ENCODE results near the gene SLC9B1.
"Not testable (repeated sequence)": the region's sequence is repeated elsewhere in the genome, so short reads cannot be mapped to it uniquely, and the experiment has no call there.

Gene SLC9B1

DNA sequence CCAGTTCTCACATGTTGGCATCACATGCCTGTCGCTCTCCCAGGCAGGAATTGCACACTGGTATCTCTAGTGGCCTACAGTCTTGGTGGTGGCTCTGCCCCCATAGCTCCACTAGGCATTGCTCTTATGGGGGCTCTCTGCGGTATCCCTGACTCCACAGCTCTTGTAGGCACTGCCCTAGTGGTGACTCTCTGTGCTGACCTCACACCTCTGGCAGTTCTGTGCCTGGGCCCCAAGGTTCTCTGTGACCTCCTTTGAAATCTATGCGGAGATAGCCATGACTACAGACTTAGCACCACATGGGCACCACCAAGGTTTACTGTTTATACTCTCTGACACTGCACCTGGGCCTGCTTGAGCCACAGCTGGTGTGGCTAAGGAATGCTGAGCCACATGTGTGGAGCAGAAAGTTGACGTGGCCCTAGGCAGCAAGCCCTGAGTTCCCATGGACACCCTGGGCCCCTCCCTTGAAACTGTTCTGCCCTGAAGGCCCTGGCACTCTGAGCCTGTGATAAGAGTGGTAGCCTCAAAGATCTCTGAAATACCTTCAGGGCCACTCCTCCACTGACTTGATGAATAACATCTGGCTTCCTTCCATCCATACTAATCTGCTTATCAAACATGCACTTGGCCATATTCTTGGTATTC, 8.0 kb downstream of the SLC9B1 start:
- no peak for DNase-seq

DNA sequence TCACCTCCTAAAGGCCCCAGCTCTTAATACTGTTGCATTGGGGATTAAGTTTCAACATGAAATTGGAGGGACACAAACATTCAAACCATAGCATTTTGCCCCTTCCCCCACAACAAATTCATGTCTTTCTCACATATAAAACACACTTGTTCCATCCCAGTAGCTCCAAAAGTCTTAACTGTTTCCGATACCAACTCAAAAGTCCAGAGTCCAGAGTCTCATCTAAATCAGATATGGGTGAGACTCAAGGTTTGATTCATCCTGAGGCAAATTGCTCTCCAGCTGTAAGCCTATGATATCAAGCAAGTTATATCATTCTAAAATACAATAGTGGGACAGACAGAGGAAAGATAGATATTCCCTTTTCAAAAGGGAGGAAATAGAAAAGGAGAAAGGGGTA, 8.7 kb downstream of the SLC9B1 start:
- DNase-seq, result no peak

DNA sequence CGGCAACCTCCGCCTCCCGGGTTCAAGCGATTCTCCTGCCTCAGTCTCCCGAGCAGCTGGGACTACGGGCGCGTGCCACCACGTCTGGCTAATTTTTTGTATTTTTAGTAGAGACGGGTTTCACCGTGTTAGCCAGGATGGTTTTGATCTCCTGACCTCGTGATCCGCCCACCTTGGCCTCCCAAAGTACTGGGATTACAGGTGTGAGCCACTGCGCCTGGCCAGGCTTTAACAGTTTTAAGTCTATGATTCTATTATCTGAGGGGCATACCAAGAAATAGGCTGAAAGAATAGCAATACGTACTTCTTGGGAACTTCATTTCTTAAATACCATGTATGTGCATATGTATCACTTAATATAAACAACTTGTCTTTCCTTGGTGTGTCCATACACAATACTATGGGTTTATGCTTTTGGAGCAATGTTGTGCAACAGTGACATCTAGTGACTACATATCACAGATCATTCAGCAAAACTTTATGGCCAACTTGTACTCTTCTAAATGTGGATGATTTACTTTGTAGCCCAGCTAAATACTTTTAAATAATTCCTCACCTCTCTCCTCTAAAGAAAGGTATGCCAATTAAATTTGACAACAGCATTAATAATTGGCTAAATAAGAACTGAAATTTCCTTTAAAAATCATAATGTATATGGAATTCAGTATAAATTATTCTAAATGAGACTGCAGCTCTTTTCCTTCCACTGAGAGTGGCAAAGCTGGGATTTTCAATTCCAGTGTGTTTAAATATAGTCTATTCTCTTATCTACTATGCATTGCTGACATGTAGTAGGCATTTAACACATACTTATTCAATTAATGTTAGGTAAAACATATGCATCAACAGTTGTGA, 10.4 kb downstream of the SLC9B1 start:
- DNase-seq, result peak in 1 of 2 donors; percentile 50

DNA sequence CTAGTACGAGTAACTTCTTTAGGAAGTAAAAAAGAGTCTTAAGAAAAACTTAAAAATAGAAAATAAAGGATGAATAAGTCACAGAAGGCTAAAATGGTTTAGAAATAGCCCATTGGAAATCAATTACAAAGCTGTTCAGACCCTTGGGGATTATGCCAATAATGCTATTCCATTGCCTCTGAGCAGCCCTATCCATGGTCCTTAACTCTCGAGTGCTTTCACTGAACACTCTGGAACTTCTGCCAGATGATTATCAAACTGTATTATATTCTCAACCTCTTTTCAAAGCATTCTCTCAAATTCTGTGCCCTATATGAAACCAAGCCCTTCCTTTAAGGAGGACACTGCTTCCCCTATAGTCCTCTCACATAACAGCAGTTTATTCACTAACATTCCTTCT, 17.0 kb downstream of the SLC9B1 start:
- DNase-seq, result no peak

- DNase-seq, result no peak
Observed at GRCh38 chr4:102994803-102995202, 24.7 kb downstream of the SLC9B1 start.

DNA sequence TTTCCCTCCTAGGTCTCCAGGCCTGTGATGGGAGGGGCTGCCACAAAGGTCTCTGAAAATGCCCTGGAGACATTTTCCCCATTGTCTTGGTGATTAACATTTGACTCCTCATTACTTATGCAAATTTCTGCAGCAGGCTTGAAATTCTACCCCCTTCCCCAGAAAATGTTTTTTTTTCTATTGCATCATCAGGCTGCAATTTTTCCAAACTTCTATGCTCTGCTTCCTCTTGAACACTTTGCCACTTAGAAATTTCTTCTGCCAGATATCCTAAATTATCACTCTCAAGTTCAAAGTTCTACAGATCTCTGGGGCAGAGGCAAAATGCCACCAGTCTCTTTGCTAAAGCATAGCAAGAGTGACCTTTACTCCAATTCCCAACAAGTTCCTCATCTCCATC, 25.5 kb downstream of the SLC9B1 start:
- DNase-seq, result not testable (repeated sequence)

GRCh38 chr4:102988429-102989020, 31.0 kb downstream of the SLC9B1 start:
- no peak for DNase-seq

DNA sequence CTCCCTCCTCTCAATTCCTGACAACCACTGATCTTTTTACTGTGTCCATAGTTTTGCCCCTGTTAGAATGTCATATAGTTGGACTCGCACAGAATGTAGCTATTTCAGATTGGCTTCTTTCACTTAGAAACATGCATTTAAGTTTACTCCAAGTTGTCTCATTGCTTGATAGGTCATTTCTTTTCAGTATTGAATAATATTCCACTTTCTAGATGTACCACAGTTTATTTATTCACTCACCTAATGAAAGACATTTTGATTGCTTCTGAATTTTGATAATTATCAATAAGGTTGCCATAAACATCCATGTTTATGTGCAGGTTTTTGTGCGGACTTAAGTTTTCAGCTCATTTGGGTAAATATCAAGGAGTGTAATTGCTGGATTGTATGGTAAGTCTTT, 38.5 kb downstream of the SLC9B1 start:
- no peak for DNase-seq

GRCh38 chr4:102961813-102962212, 57.7 kb downstream of the SLC9B1 start:
- not testable (repeated sequence) for DNase-seq

- no peak for DNase-seq
Observed at GRCh38 chr4:102959496-102959895, 60.0 kb downstream of the SLC9B1 start.

DNA sequence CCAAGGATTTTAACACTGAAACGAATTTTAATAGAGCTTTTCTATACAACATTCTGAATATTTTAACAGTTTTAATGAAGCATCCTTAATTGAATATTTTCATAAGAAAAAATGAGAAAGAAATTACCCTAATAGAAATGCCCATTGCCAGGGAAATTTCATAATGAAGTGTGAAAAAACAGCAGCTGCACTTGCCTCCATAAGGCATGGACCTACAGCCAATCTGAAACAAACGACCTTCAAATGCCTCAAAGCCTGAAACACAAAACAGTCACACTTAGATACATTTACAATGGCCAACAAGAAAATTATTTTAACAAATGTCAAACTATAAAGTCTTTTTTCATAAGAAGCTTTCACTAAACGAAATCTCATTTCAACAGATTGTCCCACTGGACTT, 74.4 kb downstream of the SLC9B1 start:
- DNase-seq, result no peak

- DNase-seq, result not testable (repeated sequence)
Observed at GRCh38 chr4:102938063-102938462, 81.4 kb downstream of the SLC9B1 start.

DNA sequence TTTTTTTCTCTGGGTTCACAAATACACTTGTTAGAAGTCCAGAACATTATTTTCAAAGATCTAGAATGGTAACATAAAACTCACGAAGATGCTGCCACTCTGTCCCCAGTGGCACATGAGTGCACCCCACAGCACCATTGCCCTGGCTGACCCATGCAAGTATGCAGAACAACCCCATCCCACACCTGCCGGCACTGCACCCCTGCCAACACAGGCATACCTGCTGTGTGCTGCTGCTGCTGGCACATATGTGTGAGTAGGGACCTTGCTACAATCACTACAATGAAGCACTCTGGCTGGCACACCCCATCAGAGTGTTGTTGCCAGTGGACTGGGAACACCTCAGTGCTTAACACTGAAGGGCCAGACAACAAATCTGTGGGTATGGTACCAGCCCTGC, 83.8 kb downstream of the SLC9B1 start:
- no peak for DNase-seq

DNA sequence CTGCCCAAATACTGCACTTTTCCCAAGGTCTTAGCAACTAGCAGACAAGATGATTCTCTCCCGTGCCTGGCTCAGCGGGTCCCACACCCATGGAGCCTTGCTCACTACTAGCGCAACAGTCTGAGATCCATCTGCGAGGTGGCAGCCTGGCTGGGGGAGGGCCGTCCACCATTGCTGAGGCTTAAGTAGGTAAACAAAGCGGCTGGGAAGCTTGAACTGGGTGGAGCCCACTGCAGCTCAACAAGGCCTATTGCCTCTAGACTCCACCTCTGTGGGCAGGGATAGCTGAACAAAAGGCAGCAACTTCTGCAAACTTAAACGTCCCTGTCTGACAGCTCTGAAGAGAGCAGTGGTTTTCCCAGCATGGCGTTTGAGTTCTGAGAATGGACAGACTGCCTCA, 99.8 kb downstream of the SLC9B1 start:
- not testable (repeated sequence) for DNase-seq

GRCh38 chr4:102918859-102919258, 100.6 kb downstream of the SLC9B1 start:
- DNase-seq, result no peak

GRCh38 chr4:102901804-102902203, 117.7 kb downstream of the SLC9B1 start:
- no peak for DNase-seq

- not testable (repeated sequence) for DNase-seq
Observed at GRCh38 chr4:102897610-102898009, 121.9 kb downstream of the SLC9B1 start.

DNA sequence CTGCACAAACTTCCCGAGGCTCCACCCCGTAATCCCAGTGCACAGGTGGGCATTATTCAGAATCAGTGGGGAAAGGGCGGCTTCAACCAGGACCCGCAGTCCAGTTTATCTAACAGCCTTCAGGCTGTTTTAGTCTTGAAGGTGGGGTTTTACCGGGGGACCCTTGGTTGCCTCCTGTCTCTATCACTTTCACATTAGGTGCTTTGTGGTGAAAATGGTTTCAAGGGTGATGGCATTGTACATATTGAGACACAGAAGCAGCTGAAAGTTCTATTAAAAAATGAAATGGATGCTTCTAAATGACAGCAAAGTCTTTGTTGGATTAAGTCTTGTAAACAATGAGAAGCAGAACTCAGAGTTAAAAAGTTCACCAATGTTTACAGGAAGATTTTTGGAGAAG, 123.0 kb downstream of the SLC9B1 start:
- not testable (repeated sequence) for DNase-seq

GRCh38 chr4:102889866-102890265, 129.6 kb downstream of the SLC9B1 start:
- not testable (repeated sequence) for DNase-seq

GRCh38 chr4:102888570-102888969, 130.9 kb downstream of the SLC9B1 start:
- not testable (repeated sequence) for DNase-seq

- no peak for DNase-seq
Observed at GRCh38 chr4:102883278-102883677, 136.2 kb downstream of the SLC9B1 start.

GRCh38 chr4:102881343-102881742, 138.2 kb downstream of the SLC9B1 start:
- DNase-seq, result no peak

DNA sequence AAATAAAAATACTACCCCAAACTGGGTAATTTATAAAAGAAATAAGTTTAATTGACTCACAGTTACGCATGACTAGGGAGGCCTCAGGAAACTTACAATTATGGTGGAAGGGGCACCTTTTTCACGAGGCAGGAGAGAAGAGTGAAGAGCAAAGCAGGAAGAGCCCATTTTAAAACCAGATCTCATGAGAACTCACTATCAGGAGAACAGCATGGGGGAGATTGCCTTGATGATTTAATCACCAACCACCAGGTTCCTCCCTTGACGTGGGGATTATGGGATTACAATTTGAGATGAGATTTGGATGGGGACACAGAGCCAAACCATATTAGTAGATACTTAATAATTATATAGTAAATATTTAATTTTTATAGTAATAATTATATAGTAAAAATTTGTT, 140.6 kb downstream of the SLC9B1 start:
- no peak for DNase-seq

GRCh38 chr4:102878349-102878748, 141.2 kb downstream of the SLC9B1 start:
- not testable (repeated sequence) for DNase-seq

Measured in activated CD4-positive, alpha-beta T cell treated with anti-CD3 and anti-CD28 coated beads for 4 hours (primary cell).